GM12878 (cell line): ENCODE measurements around the gene DENND1A. TPM values are rescaled to one million over a fixed set of nuclear protein-coding genes. Genes with fewer than 3 reads are reported as not detected.

Experiments
- ASH2L ChIP-seq: fragments of 300-600, 200-600 bp; sonication (generic); IDR thresholded peaks from 2 replicates; pipeline ENCODE4 v1.6.1; 2017; ENCODE audit warnings: low read depth, mild to moderate bottlenecking, borderline replicate concordance
- ATF2 ChIP-seq: IDR thresholded peaks from 2 replicates; pipeline ENCODE4 v1.6.1; 2012; ENCODE audit warnings: low read length, inconsistent platforms
- BACH1 ChIP-seq: fragments of 450-650 bp; IDR thresholded peaks from 2 replicates; pipeline ENCODE4 v1.6.1; 2017; ENCODE audit warnings: mild to moderate bottlenecking, borderline replicate concordance
- BHLHE40 ChIP-seq, 2 experiments: fragments of 450-650 bp in 1 of 2; IDR thresholded peaks; 2 replicates each; pipeline ENCODE4 v1.6.1; 2011 to 2017; ENCODE audit warnings: low read depth in 2 of 2, borderline replicate concordance in 1 of 2, improper control_type of control experiment in 1 of 2, low read length in 1 of 2, mild to moderate bottlenecking in 1 of 2
- BMI1 ChIP-seq: fragments of 450-650 bp; IDR thresholded peaks from 2 replicates; pipeline ENCODE4 v1.6.1; 2016; ENCODE audit warnings: mild to moderate bottlenecking, moderate library complexity, borderline replicate concordance
- CHD2 ChIP-seq: IDR thresholded peaks from 2 replicates; pipeline ENCODE4 v1.6.1; 2011; ENCODE audit warnings: low read depth, low read length, improper control_type of control experiment, borderline replicate concordance
- CHD4 ChIP-seq: fragments of 200-600 bp; sonication (generic); IDR thresholded peaks from 2 replicates; pipeline ENCODE4 v1.6.1; 2016; ENCODE audit warnings: mild to moderate bottlenecking
- CREM ChIP-seq: IDR thresholded peaks from 2 replicates; pipeline ENCODE4 v1.6.1; 2014; ENCODE audit warnings: antibody characterized with exemption, low read depth
- ESRRA ChIP-seq: IDR thresholded peaks from 2 replicates; pipeline ENCODE4 v1.6.1; 2012; ENCODE audit warnings: mild to moderate bottlenecking, low read length, improper control_type of control experiment
- FOS ChIP-seq: IDR thresholded peaks from 3 replicates; pipeline ENCODE4 v1.6.1; 2011; ENCODE audit warnings: borderline replicate concordance; ENCODE audit not compliant: insufficient read length; ENCODE audit errors: extremely low read depth
- GABPA ChIP-seq: IDR thresholded peaks from 2 replicates; pipeline ENCODE4 v1.6.1; 2014; ENCODE audit warnings: antibody characterized with exemption, low read depth, mild to moderate bottlenecking, inconsistent platforms
- IKZF1 ChIP-seq: fragments of 450-650 bp; conservative IDR thresholded peaks from 2 replicates; pipeline ENCODE4 v1.6.1; 2017; ENCODE audit warnings: antibody characterized with exemption, mild to moderate bottlenecking
- JUNB ChIP-seq: IDR thresholded peaks from 2 replicates; pipeline ENCODE4 v1.6.1; 2016; ENCODE audit warnings: antibody characterized with exemption, mild to moderate bottlenecking
- KAT2A ChIP-seq: conservative IDR thresholded peaks from 2 replicates; pipeline ENCODE4 v1.6.1; 2011; ENCODE audit warnings: low read depth, low read length; ENCODE audit not compliant: control insufficient read depth
- MTA2 ChIP-seq: fragments of 450-650 bp; IDR thresholded peaks from 2 replicates; pipeline ENCODE4 v1.6.1; 2016; ENCODE audit warnings: low read depth, mild to moderate bottlenecking, moderate library complexity
- NFIC ChIP-seq: IDR thresholded peaks from 2 replicates; pipeline ENCODE4 v1.6.1; 2012; ENCODE audit warnings: low read depth, mild to moderate bottlenecking, inconsistent platforms, low read length, moderate library complexity
- NFXL1 ChIP-seq: fragments of 450-650 bp; IDR thresholded peaks from 2 replicates; pipeline ENCODE4 v1.6.1; 2017; ENCODE audit warnings: antibody characterized with exemption, mild to moderate bottlenecking, borderline replicate concordance
- NFYB ChIP-seq: IDR thresholded peaks from 2 replicates; pipeline ENCODE4 v1.6.1; 2011; ENCODE audit warnings: low read depth, mild to moderate bottlenecking, low read length, improper control_type of control experiment, moderate library complexity; ENCODE audit not compliant: insufficient read depth
- NR2C1 ChIP-seq: fragments of 450-650 bp; IDR thresholded peaks from 2 replicates; pipeline ENCODE4 v1.6.1; 2017; ENCODE audit warnings: antibody characterized with exemption, mild to moderate bottlenecking, moderate library complexity
- NR2C2 ChIP-seq: IDR thresholded peaks from 2 replicates; pipeline ENCODE4 v1.6.1; 2011; ENCODE audit warnings: borderline replicate concordance, low read depth; ENCODE audit not compliant: control insufficient read depth, insufficient read length
- POLR2AphosphoS5 ChIP-seq: IDR thresholded peaks from 2 replicates; pipeline ENCODE4 v1.6.1; 2011; ENCODE audit warnings: mild to moderate bottlenecking, low read length, inconsistent platforms
- RB1 ChIP-seq: fragments of 450-650 bp; formaldehyde crosslinking; IDR thresholded peaks from 2 replicates; pipeline ENCODE4 v1.6.1; 2017; ENCODE audit warnings: mild to moderate bottlenecking, borderline replicate concordance
- SP1 ChIP-seq: IDR thresholded peaks from one replicate; pipeline ENCODE4 v1.6.1; 2011; ENCODE audit warnings: low read depth, low read length
- SRF ChIP-seq, 2 experiments: IDR thresholded peaks; 2 replicates each; pipeline ENCODE4 v1.6.1; 2011; ENCODE audit warnings: low read depth in 2 of 2, low read length in 2 of 2, mild to moderate bottlenecking in 1 of 2, moderate library complexity in 1 of 2
- TCF12 ChIP-seq: IDR thresholded peaks from 2 replicates; pipeline ENCODE4 v1.6.1; 2011; ENCODE audit warnings: low read depth, mild to moderate bottlenecking, low read length
- ZNF24 ChIP-seq: fragments of 450-650 bp; IDR thresholded peaks from 2 replicates; pipeline ENCODE4 v1.6.1; 2017; ENCODE audit warnings: antibody characterized with exemption, mild to moderate bottlenecking
- polyA plus RNA-seq, 11 experiments: library from polyadenylated mRNA; depleted of rRNA in 4 of 11; unstranded in 6 of 11; stranded (reverse) in 5 of 11; fragments of >200 nt; fragmentation: Nextera tagmentation in 4 of 11; fragmentation: Illumina TruSeq in 1 of 11; extraction: Ambion mirVana in 4 of 11; extraction: Trizol in 1 of 11; gene quantifications; 1 replicate in 1 of 11; 2 replicates in 10 of 11; pipeline versions ENCODE4 v1.2.1 to v1.2.3, GENCODE V29; 2011 to 2016; ENCODE audit warnings: inconsistent platforms in 2 of 11, missing spikeins in 2 of 11, low read depth in 1 of 11
- total RNA-seq, 4 experiments: library from RNA; depleted of rRNA in 3 of 4; stranded (reverse); fragments of >200 nt in 3 of 4; fragmentation: Illumina TruSeq in 1 of 4; extraction: Trizol in 1 of 4; gene quantifications; 2 replicates each; pipeline versions ENCODE4 v1.2.1 to v1.2.3, GENCODE V29; 2013 to 2021
- TF ChIP-seq, protein P1 (sequence below): fragments of 450-650 bp; IDR thresholded peaks from 2 replicates; pipeline ENCODE4 v1.6.1; 2017; ENCODE audit warnings: low read depth, mild to moderate bottlenecking, moderate library complexity
- TF ChIP-seq, protein P2 (sequence below): fragments of 150-350 bp; IDR thresholded peaks from 2 replicates; pipeline ENCODE4 v1.6.1; 2014; ENCODE audit warnings: mild to moderate bottlenecking, low read depth, low read length

DENND1A gene
- total and polyA plus RNA-seq, 10 of the 15 experiments (the other 5 are each of a cell fraction or from before 2014, with no cell fraction given), result 14.1 to 48.6 (median 35.2) TPM

DNA sequence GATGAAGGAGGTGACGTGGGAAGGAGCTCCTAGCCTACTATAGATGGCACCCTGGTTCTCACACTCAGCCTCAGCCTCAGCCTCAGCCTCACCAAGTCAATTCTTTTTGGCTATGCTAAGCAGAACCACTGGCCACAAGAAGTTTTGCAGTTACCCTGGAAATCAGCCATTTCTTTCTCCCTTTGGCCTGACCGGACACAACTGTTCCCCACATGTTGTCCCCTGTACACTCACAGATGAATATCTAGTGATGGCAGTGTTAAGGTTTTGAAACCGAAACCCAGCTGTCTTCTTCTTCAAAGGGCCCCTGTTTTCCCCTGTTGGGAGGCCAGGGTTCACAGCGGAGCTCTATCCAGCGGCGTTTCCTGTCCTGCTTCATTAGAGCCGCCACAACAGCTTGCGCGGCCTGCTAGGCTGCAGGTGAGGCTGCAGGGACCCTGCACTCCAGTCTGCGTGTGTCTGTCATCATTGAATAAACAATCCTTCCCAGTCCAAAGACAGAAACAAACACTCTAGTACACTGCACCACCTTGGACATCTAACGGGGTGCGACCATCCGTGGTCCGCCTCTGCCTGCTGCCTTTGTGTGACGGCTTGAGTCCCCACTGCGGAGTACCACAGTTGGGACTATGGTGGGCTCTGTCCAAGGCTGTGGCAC is 250.5 kb downstream of the DENND1A start (continued):
- TF ChIP-seq NR2C1 (no peak; the same call in 1 of the 2 replicates), GABPA (no peak; the same call in 1 of the 2 replicates), CREM (peak; percentile 75; the same call in 1 of the 2 replicates), ASH2L (peak; percentile 67; the same call in 1 of the 2 replicates), KAT2A (no peak), MTA2 (peak; percentile 80), JUNB (peak; percentile 27; the same call in 1 of the 2 replicates), NFYB (no peak), FOS (no peak), ATF2 (no peak; the same call in 1 of the 2 replicates), CHD4 (no peak), SRF (IDR thresholded peaks at IDR 0.05; ENCODE audit: low read depth in 2 of 2, low read length in 2 of 2) (peak; percentile 12 to 35; a peak in 2 of 4 replicates), IKZF1 (peak; percentile 96), RB1 (no peak), NFXL1 (no peak), BMI1 (no peak), BACH1 (peak; percentile 13; the same call in 1 of the 2 replicates), ZNF24 (peak; percentile 68; the same call in 1 of the 2 replicates), NR2C2 (no peak), POLR2AphosphoS5 (peak; percentile 61), TCF12 (peak; percentile 94), CHD2 (no peak), ESRRA (no peak), SP1 (peak; percentile 68), NFIC (peak; percentile 82), BHLHE40 (IDR thresholded peaks at IDR 0.05; ENCODE audit: borderline replicate concordance in 1 of 2, low read depth in 2 of 2, low read length in 1 of 2) (peak; percentile 37 to 46; a peak in 1 of 4 replicates)
- TF ChIP-seq, protein P1, sequence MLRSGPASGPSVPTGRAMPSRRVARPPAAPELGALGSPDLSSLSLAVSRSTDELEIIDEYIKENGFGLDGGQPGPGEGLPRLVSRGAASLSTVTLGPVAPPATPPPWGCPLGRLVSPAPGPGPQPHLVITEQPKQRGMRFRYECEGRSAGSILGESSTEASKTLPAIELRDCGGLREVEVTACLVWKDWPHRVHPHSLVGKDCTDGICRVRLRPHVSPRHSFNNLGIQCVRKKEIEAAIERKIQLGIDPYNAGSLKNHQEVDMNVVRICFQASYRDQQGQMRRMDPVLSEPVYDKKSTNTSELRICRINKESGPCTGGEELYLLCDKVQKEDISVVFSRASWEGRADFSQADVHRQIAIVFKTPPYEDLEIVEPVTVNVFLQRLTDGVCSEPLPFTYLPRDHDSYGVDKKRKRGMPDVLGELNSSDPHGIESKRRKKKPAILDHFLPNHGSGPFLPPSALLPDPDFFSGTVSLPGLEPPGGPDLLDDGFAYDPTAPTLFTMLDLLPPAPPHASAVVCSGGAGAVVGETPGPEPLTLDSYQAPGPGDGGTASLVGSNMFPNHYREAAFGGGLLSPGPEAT, result peak; percentile 69
- TF ChIP-seq, protein P2, sequence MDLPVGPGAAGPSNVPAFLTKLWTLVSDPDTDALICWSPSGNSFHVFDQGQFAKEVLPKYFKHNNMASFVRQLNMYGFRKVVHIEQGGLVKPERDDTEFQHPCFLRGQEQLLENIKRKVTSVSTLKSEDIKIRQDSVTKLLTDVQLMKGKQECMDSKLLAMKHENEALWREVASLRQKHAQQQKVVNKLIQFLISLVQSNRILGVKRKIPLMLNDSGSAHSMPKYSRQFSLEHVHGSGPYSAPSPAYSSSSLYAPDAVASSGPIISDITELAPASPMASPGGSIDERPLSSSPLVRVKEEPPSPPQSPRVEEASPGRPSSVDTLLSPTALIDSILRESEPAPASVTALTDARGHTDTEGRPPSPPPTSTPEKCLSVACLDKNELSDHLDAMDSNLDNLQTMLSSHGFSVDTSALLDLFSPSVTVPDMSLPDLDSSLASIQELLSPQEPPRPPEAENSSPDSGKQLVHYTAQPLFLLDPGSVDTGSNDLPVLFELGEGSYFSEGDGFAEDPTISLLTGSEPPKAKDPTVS, result no peak
